Raji (cell line): ENCODE data around the gene RPRD1B.

Experiments used
- POLR2A ChIP-seq: IDR thresholded peaks from 2 replicates; pipeline ENCODE4 v1.6.1; 2011; ENCODE audit warnings: low read depth, low read length, control low read depth; ENCODE audit not compliant: insufficient read depth

The RPRD1B gene

DNA sequence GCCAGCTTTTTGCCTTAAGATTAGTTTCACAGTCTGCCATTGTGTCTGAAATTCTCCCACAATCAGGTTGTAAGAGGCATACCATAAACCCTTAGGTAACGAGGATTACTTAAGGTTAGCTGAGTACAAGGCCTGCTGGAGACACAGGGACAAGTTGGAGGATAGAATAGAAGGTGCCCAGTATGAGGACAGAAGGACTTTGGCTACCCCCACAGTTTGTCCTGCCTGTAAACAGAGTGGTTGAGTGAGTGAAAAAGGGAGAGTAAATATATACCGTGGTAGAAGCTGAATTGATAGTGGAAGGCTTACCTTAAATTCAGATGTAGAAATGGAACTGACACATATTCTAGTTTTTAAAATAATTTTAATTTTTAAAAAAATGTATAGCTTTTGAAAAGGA is 19.3 kb downstream of the RPRD1B start:
- no peak for TF ChIP-seq POLR2A

DNA sequence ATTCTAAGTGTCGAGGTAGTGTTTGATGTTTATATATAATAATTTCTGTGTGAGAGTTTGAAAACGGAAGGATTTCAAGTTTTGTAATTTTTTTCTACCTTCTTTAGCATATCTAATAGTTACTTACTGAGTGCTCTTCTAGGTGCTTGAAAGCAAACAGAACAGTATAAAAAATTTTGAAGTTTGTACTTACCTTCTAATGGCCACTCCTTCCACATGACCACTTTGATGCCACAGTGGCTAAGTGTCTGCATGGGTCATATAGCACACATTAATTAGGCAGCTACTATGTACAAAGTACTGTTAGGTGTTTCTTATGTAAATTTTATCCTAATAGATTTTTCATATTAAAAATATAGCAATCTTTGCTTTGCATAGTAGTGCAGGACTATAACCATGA is 21.1 kb downstream of the RPRD1B start:
- no peak for TF ChIP-seq POLR2A

DNA sequence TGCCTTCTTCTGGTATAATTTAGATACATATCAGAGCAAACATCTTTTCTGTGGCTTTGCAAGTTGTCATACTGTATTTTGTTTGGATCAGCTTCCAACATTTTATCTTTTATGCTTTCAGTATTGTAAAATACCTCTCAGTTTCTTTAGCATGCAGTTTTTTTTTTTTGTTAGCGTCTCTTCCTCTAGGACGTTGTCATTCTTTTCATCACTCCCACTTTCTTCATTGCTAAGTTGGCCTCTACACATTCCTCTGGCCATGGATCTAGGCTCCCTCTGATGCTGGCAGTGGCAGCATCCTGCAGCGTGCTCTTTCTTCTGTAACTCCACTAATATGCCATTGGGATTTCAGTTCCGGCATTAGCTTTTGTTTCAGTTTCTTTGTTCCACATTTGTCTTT is 21.7 kb downstream of the RPRD1B start:
- no peak for TF ChIP-seq POLR2A

DNA sequence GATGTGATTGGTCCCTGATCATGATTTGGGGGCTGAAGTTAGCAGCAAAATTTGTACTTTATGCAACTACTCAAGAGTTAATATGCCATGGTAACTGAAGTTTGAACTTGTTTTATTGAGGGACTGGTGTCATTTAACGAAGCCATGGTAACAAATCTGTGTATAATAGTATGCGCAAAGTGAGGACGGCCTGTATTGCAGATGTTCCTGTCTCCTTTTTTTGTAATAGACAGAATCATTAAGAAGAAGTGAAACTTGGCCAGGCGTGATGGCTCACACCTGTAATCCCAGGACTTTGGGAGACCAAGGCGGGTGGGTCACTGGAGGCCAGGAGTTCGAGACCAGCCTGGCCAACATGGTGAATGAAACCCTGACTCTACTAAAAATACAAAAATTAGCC is 22.3 kb downstream of the RPRD1B start:
- no peak for TF ChIP-seq POLR2A

DNA sequence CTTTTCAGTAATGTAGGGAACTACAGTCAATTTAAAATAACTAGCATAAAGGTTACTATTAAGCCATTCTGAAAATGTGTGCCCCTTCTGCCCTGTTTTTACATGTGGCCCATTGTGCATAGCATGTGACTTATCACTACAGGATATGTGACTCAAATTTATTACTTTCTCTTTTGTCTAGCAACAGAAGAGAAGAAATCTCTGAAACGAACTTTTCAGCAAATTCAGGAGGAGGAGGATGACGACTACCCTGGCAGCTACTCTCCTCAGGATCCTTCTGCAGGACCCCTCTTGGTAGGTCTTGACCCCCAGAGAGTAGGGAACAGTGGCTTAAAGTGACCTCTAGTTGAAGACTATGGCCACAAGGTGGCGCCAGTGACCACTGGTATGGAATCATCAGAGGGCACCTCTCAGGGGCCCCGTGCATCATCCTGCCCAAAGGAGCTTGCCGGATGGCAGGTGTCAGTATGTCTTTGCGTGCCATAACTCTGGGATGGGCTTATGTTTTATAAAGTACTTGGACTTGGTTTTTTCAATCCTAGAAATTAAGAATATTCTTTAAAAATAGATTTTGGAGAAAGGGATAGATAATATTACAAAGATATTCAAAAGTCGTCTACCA is 23.9 kb downstream of the RPRD1B start:
- no peak for TF ChIP-seq POLR2A

DNA sequence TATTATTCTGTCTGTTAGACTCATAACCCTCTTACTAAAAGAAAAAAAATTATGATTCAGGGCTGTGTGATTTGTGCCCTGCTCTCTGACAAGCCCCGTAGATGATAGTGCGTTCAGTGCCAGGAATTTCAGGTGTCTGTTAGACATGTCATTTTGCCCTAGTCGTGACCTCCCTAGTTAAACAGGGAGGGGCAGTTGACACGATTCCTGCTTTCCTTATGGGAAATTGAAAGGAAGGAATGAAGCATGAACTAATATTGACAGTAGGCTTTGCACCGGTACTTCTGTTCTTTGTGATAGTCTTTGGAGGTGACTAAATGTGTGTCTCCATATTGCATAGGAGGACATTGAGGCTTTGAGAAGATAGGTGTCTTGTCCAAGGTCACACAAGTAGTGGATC is 26.3 kb downstream of the RPRD1B start:
- TF ChIP-seq POLR2A: no peak

DNA sequence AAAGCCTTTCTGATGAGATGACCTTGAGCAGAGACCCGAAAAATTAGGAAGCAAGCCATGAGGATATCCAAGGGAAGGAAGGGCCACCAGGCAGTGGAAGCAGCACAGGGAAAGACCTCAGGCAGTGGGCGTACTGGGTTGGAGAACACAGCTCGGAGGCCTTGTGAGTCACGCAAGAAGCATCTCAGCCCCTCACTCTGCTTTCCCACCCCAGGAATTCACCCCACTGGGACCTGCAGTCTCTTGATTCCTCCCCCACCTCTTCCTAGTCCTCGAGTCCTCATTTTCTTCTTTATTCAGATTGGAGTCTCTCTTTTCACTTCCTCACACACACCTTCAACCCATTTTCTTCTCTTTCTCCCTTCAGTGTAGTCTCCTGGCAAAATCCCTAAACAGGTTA is 27.0 kb downstream of the RPRD1B start:
- no peak for TF ChIP-seq POLR2A

DNA sequence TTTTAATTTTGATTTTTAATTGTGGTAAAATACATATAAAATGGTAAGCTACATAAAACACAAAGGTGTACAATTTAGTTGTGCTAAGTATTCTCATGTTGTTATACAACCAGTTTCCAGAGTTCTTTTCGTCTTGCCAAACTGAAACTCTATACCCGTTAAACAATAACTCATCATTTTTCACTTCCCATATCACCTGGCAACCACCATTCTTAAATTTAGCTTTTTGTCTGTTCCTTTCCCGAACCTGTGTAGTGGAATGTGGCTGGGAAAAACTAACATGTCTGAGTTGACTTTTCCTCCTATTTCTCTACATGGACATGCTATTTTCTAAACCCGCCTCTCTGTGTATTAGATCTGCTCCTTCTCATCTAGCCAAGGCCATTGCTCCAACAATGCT is 27.6 kb downstream of the RPRD1B start:
- TF ChIP-seq POLR2A: no peak

DNA sequence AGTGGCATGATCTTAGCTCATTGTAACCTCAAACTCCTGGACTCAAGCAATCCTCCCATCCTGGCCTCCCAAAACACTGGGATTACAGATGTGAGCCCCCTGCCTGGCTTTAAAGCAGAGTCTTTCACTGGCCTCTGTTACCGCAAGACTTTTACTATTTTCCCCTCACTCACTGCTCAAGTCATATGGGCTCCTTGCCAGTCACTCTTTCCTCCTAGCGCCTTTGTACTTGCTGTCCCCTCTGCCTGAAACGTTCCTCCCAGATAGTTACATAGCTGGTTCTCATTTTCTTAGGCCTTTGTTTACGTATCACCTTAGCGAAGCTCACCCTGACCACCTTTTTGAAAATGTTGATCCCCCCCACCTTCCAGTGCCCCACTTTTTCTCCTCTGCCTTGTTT is 29.3 kb downstream of the RPRD1B start:
- TF ChIP-seq POLR2A: no peak

DNA sequence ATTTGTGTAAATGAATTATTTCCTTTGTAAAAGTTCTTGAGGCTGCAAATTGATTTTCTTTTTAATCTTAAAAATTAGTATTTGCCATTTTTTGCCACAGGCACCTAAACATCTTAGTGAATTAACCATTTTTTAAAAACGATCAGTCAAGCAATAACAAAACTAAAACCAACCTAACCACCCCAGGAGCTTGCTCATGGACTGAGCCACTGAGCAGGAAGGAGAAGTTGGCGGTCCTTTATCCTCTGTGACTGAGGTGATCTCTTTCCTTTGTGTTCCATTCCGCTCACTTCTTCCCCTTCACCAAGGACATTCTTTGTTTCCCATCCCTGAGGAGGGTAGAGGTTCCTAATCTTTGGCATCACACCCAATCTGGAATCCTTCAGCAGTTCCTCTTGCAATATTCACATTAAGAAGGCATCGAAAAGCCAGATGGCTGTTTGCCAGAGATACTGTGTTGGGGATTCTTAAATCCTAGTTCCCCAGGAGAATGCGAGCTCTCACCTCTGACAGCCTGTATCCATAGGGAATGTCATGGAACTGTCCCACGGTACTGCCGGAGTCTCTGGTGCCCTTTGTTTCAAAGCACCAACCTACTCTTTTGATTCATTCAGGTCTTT is 30.5 kb downstream of the RPRD1B start:
- TF ChIP-seq POLR2A: no peak

DNA sequence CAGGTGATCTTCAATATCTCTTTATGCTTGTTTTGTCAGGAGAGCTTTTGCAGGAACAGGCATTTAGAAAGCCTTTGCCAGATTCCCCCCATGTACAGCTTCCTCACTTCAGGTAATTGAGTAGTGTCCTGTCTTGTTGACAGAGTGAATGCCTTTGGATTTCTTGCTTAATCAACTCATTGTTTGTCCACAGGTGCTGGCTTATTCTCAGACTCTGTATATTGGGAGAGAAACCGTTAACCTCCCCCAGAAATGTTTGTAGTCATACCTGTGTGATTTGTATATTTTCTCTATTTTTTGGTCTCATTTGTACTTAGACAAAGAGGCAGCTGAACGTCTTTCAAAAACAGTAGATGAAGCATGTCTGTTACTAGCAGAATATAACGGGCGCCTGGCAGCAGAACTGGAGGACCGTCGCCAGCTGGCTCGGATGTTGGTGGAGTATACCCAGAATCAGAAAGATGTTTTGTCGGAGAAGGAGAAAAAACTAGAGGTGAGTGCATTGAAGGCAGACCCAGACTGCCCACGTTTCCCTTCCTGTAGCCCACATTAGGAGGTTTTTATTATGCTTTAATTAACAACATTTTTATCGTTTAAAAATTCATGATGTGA is 32.3 kb downstream of the RPRD1B start:
- TF ChIP-seq POLR2A: no peak

DNA sequence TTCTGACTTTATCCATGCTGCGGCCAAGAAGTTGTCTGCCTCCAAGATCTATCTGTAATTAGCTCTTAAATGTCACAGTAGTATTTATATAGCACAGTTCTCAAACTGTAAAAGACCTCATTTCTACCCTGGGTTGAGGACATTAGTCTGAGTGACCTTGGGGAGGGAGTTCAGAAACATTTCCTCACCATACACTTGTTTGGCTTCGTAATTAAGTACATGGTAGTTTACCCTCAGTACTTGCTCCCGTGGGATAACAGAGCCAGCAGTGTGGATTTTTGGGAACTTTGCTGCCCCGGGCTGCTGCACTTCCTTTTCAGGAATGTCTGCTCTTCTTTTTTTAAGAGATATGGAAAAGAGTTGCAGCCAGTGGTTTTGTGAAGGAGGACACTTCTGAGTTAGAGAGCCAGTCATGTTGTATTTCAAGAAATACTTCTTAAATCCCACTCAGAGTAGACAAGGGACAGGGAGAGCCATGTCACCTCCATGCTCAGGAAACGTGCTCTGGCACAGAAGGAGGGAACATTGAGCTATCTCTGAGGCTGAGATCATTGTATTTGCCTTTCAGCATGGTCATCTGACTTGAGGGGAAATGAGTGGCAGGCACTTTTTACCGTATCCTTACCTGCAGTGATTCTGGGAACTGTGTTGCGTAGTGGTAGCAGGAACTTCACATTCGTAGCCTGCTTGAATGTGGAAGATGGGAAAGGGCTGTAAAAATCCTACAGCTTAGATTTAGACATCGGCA is 33.6 kb downstream of the RPRD1B start:
- TF ChIP-seq POLR2A: no peak

DNA sequence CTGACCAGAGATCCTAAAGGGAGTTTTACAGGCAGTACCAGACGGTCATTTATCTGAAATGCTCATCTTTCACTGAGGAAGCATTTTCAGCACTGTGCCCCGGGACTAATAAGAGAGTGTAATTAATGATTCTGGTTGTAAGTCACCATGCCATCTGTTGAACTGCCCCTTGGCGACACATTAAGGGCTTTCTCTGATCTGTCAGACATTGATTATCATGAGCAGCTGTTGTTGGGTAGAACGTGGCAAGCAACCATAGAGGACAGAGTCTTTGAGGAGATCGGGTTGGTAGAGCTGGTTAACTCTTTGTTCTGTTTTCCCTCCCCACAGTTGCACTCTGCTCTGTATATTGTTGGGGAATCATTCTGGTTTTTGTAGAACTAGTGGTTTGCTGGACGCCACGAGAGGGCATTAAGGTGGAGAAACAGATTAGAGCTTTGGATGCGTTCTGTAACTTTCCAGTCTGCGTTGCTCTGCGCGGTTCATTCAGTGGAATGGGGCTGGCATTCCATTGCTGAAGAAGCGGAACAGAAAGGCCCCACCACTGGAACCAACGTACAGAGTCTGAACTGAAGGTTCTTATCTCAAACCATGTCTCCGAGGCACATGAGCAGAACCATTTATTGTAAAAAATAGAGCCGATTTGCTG is 34.3 kb downstream of the RPRD1B start:
- no peak for TF ChIP-seq POLR2A

DNA sequence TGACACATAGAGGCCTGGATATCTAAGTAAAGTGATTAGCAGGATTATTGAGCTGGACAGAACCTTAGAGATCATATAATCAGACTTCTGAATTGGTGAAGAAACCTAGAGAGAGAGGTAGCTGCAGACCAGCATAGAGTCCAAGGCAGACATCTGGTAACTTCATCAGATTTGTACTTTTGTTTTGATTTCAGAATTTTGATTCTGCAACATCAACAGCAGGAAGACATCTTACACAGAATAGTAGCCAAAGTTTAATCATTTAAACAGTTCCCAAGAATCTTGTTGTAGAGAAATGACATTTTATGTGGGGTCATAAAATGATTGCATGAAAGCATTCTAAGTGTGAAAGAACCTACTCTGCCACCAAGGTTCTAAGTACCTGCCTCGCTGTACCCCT is 39.4 kb downstream of the RPRD1B start:
- no peak for TF ChIP-seq POLR2A

DNA sequence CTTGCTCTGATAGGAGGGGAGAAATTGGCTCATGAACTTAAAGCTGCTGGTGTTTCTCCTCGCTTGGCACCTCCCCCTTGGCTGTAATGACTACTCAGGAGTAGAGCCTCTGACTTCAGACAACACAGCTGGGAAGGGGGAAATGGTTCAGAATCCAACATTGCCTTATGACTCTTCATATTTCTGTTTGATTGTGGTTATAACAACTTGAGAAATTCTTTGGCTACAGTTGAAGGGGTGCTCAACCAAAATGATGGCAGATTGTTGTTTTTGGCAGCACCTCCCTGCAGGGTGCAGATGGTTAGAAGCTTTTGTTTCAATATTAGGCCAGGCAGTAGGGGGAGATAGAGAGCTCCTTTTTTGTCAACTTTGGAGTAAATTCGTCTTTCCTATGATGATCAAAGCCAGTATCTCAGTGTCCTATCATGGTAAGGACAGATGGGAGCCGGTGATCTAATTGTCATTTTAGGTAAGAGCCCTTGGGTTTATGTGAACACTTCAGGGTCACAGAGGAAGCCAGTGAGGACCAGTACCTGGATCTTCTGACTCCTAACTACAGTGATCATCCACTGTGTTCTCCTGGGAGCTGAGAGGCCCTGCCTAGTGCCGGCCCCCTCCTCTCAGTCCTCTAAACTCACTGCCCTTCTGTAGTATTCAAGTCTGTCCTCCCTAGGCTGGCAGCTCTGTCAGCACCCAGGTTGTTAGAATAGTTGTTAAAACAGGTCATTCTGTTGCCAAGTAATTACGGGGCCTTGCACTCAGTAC is 39.9 kb downstream of the RPRD1B start:
- TF ChIP-seq POLR2A: no peak
